GM21717 (cell line): ENCODE results near the gene DNM3.

Experiments used
- ATAC-seq: cut with Tn5 transposase; IDR thresholded peaks from one replicate; pipeline ENCODE4 v1.9.1; 2021; ENCODE audit warnings: mild to moderate bottlenecking, moderate library complexity; ENCODE audit not compliant: unreplicated experiment

DNM3 gene

GRCh38 chr1:171969226-171969625 lies 127.9 kb downstream of the DNM3 start:
- ATAC-seq = no peak

- no peak for ATAC-seq
Observed at GRCh38 chr1:171969813-171970212, 128.5 kb downstream of the DNM3 start.

GRCh38 chr1:171972846-171973245 lies 131.5 kb downstream of the DNM3 start:
- no peak for ATAC-seq

DNA sequence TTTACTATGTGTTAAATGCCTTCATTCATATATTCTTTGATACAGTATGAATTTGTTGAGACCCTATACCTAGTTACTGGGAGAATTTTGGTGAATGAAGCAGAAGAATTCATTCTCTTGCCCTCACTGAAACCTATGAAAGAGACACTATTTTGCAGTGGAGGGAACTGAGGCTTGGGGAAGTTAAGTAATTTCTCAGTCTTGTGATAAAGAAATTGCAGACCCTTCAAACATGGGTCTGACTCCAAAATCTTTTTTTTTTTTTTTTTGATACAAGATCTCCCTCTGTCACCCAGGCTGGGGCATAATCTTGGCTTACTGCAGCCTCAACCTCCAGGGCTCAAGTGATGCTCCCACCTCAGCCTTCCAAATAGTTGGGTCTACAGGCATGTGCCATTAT lies 132.1 kb downstream of the DNM3 start:
- ATAC-seq = no peak

GRCh38 chr1:171981303-171981702 lies 140.0 kb downstream of the DNM3 start:
- no peak for ATAC-seq

- no peak for ATAC-seq
Observed at GRCh38 chr1:171983584-171983983, 142.3 kb downstream of the DNM3 start.

DNA sequence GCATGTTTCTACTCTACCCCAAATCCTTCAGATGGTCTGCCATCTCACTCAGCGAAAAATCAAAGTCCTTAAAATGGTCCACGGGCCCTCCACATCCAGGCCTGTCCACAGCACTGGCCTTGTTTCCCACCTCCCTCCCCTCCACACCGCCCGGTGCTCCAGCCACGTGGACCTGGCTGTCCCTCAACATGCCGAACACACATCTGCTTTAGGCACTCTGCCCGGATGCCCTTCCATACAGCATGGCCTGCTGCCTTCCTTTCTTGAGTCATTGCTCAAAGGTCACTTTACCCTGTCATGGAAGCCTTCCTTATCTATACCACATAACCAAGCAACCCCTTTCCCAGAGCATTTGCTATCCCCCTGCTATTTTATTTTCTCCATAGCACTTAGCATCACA lies 143.0 kb downstream of the DNM3 start:
- no peak for ATAC-seq

- no peak for ATAC-seq
Observed at GRCh38 chr1:171984850-171985485, 143.7 kb downstream of the DNM3 start.

GRCh38 chr1:171985639-171986038 lies 144.3 kb downstream of the DNM3 start:
- ATAC-seq = no peak

- ATAC-seq = no peak
Observed at GRCh38 chr1:171988243-171988885, 147.1 kb downstream of the DNM3 start.

DNA sequence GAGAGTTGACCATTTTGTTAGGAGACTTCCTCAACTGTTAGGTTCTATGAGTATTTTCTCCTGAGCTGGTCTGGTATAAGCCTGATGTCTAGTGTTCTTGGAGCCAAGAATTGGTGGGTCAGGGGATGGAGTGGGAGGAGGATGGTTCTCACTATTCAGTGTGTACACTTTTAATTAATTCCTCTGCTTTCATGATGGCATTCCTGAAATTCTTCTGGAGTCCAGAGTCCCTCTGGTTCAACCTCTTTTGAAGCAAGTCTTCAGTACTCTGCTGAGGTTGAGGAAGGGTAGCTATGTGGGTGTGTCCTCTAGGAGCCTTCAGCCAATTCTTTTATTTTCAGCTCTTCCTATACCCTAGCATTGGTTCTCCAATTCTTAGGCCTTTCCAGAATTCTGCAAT lies 149.1 kb downstream of the DNM3 start:
- no peak for ATAC-seq

GRCh38 chr1:171994293-171994692 lies 153.0 kb downstream of the DNM3 start:
- ATAC-seq = no peak

GRCh38 chr1:171995573-171995972 lies 154.3 kb downstream of the DNM3 start:
- ATAC-seq = no peak

DNA sequence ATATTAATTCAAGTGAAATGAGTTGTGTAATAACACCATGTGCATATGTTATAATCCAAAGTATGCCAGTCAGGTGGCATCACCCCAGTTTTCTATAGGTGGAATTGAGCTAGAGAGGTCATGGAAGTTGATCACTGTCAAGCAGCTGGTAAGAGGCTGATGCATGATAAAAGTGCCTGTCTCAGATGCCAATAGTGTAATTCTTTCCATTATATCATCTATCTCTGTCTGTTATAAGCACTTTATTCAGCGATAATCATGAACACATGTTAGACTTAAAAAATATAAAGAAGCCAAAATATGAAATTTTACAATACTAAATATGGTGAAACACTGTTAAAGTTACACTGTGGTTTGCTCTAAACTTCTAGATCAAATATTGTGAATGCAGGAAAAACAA lies 156.6 kb downstream of the DNM3 start:
- no peak for ATAC-seq

DNA sequence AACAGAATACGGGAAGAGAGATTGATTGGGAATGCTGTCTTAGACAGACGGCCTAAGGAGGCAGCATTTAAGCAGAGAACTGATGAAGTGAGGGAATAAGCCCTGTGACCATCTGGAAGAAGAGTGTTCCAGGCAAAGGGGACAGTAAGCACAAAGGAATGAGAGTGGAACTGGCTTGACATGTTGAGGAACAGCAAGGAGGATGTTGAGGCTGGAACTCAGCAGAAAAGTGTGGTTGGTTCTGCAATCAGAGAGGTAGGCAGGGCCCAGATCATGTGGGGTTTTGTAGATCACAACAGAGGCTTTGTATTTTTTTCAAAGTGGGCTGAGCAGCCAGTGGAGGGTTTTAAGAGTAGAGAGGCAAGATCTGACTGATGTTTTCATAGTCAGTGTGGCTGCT lies 157.4 kb downstream of the DNM3 start:
- ATAC-seq = no peak

DNA sequence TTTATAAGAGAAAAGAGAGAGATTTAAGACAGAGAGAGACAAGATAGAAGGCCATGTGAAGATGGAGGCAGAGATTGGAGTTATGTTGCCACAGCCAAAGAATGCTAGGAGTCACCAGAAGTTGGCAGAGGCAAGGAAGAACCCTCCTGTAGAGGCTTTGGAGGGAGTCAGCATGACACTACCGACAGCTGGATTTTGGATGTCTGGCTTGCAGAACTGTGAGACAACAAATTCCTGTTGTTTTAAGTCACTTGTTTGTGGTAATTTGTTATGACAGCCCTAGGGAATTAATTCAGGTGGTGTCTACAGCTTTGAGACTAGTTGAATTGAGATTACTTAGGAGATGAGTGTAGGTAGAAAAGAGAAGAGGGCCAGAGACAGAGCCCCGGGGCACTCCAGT lies 158.5 kb downstream of the DNM3 start:
- no peak for ATAC-seq

GRCh38 chr1:172001288-172001687 lies 160.0 kb downstream of the DNM3 start:
- ATAC-seq = no peak

GRCh38 chr1:172002725-172003345 lies 161.5 kb downstream of the DNM3 start:
- no peak for ATAC-seq

GRCh38 chr1:172003766-172004530 lies 162.7 kb downstream of the DNM3 start:
- no peak for ATAC-seq

DNA sequence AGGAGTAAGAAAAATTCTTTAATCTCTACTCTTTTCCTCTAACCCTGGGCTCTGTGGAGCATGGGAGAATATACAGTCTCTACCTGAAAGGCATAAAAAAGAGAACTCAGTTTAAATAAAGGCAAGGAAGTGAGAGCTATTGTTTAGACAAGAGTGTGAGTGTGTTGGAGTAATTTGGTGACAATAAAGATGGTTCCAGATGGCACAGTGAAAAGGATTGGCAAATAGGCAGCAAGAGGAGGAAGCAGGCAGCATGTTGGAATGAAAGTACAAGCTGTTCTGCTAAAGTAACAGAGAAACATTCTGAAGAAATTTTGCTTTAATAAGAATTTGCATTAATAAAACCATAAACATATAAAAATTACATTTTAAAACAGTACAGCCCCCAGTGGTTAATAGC lies 163.4 kb downstream of the DNM3 start:
- no peak for ATAC-seq

DNA sequence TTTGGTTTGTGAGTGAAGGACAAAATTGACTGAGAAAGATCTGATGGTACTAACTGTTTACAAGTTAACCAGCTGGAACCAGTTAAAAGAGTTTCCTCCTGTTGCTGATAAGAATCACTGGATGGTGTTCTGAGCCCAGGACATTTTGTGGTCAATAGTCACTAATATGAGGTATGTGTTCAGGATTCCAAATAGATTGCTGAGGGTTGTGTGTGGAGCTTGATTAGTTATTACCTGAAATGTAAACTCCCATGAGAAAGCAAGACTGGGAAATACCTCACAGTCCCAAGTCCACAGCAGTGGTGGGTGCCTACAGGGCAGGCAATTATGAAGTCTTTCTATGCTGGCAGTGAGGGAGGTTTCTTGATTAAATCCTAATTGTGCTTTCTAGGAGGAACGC lies 164.6 kb downstream of the DNM3 start:
- ATAC-seq = no peak

DNA sequence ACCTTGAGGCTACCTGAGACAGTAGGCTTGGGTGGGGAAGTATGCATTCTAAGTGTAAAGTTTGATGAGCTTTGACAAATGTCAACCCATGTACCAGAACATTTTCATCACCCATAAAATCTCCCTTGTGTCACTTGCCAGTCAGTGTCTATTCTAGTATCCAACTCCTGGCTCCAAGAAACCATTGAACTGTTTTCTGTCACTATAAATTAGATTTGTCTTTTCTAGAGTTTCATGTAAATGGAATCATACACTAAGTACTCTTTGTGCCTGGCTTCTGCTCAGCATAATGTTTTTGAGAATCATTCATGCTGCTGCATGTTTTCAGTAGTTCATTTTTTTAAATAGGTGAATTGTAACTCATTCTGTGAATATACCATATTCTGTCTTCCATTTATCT lies 165.4 kb downstream of the DNM3 start:
- no peak for ATAC-seq
